Sciatic nerve (tissue), 2 donors: ENCODE measurements around the gene IDNK. TPM values are rescaled to one million over a fixed set of nuclear protein-coding genes. Genes with fewer than 3 reads are reported as not detected.

Experiments used
- ATAC-seq: fragments of 200-7000 bp; cut with Tn5 transposase; one replicate; pipeline ENCODE4 v1.9.1; 2020; ENCODE audit warnings: mild to moderate bottlenecking, moderate library complexity
- DNase-seq: peaks from one replicate; pipeline ENCODE4 v3.0.0-alpha.2; 2020; ENCODE audit warnings: low spot score
- intact Hi-C: fragments of 100-400 bp; cut with DNase I; formaldehyde crosslinking; loops from one replicate; pipeline ENCODE4 v1.14.2; 2022
- total RNA-seq: library from RNA; stranded (reverse); fragmentation: NEBNext Ultra II Directional; extraction: Animal tissue kit (Norgen Biotek cat#: 25700); gene quantifications from one replicate; pipeline ENCODE4 v1.2.1, GENCODE V29; 2021
- donor health status: DM: no; HTN: no; CAD: no.
- donor health status: DM: no; HTN: no; CAD: no.

IDNK gene
- total RNA-seq, 1 donor from 2014 or later = 7.8 TPM

- ATAC-seq (no peak), DNase-seq (no peak)
- intact Hi-C loops = no loop called here
These were observed 48.5 kb downstream of the IDNK start for GRCh38 chr9:83671451-83671850.

DNA sequence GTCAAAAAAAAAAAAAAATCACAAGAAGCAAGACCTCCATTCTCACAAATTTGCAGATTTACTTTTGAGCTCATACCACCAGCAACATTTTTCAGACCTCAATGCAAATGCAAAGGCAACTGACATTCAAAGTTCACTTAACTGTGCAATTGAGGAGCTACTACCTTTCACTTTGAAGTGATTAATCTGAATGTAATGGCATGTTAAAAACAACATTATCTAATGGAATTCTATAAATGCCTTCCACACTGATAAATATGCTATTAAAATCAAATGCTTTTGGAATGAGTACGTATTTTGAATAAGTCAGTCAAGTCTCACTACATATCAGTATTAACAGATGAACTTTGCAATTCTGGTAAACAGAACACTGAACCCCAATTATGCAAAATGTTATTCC lies 52.5 kb downstream of the IDNK start:
- intact Hi-C loops = no loop called here
- DNase-seq (no peak), ATAC-seq (no peak)

GRCh38 chr9:83677596-83677995 lies 54.7 kb downstream of the IDNK start:
- no peak for ATAC-seq
- no peak for DNase-seq
- intact Hi-C loops = no loop called here

DNA sequence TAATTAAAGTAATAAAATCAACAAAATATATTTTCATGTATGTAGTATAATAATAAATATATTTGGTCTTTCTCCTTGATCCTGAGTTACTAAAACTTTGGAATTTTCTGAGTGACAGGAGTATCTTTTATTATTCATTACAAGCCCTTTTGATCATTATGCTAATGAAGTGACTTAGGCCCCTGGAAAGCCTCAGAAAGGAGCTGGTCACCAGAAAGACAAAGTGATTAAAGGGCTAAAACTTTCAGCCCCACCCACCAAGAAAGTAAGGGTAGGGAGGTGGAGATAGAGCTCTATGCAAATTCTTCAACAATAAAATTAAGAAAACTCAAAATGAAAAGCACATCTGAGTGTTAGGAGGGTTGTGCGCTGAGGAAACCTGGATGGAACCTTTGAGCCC lies 57.3 kb downstream of the IDNK start:
- intact Hi-C loops = no loop called here
- no peak for ATAC-seq
- no peak for DNase-seq

- intact Hi-C loops = no loop called here
- ATAC-seq (no peak), DNase-seq (no peak)
These were observed 58.5 kb downstream of the IDNK start for GRCh38 chr9:83681490-83681889.

DNA sequence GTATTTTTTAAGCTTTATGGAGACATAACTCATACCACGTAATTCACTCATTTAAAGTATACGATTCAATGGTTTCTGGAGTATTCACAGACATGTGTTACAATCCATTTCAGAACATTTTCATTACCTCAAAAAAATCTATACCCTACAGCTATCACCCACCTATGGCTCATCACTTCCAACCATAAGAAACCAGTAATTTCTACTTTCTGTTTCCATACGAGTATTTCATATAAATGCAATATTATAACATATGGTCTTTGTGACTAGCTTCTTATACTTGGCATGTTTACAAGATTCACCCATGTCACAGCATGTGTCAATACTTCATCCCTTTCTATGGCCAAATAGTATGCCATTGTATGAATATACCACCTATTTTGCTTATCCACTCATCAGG lies 66.0 kb downstream of the IDNK start:
- intact Hi-C loops = no loop called here
- ATAC-seq = no peak
- DNase-seq = no peak

DNA sequence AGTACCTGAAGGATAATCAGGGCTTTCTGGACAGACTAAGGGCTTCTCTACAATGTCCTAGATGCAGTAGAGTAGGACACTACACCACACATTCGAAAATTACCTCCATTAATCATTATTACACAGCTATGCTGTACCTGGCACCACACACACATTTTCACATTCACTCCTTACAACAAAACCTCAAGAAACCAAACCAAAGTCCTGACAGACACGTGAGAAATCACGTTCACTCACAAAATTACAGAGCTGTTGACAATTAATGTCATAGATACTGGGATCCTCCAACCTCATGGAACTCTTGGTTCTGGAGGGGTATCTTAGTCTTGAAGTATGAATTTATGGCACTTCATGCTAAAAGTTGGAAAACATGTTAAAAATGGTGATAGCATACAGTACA lies 68.5 kb downstream of the IDNK start:
- no peak for DNase-seq
- intact Hi-C loops = no loop called here
- no peak for ATAC-seq

Other genes starting within 250 kb of the IDNK start
- gene FRMD3, start 84.7 kb upstream of the IDNK start, total RNA-seq = 38.1 TPM
- 88.0 TPM for gene UBQLN1, start 84.8 kb downstream of the IDNK start, total RNA-seq
- 11.5 TPM for gene GKAP1, start 194.6 kb downstream of the IDNK start, total RNA-seq